ENCODE results near the gene MAPRE3.

The MAPRE3 gene

DNA sequence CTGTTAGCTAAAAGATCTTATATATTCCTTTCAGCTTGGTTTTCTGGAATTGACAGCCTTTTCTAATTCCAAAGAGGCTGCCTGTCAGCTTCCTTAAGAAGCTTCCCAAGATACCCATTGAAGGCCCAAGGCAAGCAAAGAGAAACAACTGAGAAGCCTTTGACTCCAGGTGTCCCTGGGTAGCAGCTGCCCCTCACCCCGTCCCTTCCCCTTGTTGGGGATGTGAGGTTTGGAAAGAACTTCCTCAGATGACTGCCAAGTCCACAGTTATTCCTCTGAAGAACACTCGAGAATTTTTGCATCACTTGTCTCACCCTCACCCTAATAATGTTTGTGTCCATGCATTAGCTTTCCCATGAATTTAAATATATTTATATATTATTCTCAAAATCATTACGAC, 13.3 kb downstream of the MAPRE3 start:
- no peak for DNase-seq (ENCODE audit: low read depth)

DNA sequence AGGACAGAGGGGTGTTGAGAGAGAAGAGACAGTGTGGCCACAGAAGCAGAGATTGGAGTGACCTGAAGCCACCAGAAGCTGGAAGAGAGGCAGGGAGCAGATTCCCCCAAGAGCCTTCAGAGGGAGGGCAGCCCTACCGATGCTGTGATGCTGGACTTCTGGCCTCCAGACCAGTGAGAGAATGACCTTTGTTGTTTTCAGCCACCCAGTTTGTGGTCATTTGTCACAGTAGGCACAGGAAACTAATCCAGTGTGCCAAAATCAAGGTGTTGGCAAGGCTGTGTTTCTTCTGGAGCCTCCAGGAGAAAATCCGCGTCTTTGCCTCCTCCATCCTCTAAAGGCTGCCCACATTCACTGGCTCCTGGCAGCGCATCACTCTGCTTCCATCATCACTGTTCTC, 15.4 kb downstream of the MAPRE3 start:
- DNase-seq (ENCODE audit: low read depth) = no peak

DNA sequence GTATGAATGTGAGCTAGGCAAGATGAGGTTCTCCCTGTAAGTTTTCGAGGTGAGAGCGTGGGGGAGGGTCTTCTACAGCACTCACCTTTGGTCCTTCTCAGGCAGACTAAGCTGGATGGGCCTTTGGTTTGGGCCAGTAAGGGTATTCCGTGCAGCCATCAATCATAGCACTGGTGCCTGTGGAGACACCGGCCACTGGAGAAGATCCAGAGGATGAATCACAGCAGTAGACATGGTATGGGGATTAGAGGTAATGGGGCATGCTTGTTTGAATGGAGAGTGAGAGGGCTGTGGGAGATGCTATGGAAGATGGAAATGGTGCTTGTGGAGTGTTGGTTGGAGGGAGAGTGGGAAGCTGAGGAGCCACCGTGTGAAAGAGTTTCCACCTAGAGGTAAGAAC, 16.1 kb downstream of the MAPRE3 start:
- DNase-seq (ENCODE audit: low read depth) = peak; percentile 12

DNA sequence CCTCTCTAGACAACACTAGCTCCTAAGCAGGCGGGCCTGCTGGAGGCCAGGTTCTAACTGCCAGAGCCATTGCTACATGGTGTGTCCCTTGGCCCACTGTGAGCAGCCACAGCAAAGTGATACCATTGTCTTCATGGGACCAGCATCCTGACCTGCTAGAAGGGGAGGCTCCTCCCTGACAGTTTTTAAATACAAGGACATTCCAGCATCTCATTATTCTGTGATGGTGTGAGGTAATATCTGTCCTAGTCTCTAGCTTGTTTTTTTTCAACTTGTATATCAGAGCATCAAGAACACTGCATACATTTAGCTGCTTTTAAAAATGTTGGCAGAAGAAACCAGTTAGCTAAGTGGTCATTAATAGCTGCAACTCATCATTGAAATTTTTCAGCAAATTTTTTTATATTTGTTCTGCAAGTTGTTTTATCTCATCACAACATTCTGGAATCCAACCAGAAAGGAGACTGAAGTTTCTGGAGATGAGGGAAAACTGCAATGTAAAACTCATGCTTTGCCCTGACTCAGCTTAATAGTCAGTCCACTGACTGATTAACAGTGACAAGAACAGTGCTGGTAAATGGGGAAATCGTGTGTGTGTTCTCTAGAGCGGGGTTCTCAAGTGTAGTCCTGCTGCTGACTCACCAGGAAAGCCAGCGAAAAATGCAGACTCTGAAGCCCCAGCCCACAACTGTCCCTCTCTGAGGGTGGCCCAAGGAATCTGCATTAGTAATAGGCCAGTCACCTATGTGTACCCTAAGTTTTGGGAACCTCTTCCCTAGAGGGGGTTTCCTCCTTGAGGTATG, 17.8 kb downstream of the MAPRE3 start:
- peak; percentile 92 for DNase-seq (ENCODE audit: low read depth)

DNA sequence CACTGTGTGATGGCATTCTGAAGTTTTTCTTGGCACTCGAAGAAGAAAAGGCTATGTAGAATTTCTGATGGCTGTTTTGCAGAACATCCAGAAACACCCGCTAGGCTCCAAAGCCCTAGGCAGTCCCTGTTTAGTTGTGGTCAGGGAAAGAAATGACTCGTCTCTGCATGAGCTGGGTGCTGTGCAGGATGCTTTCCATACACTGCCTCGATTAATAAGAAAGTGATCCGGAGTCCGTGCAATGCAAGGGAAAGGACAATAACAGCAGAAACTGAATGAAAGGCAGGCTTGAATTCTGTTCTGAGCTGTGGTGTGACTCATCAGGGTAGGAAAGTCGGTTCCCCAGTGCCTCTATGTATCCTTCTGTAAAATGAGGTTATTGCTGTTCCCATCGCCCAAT, 18.7 kb downstream of the MAPRE3 start:
- DNase-seq (ENCODE audit: low read depth) = peak; percentile 64

DNA sequence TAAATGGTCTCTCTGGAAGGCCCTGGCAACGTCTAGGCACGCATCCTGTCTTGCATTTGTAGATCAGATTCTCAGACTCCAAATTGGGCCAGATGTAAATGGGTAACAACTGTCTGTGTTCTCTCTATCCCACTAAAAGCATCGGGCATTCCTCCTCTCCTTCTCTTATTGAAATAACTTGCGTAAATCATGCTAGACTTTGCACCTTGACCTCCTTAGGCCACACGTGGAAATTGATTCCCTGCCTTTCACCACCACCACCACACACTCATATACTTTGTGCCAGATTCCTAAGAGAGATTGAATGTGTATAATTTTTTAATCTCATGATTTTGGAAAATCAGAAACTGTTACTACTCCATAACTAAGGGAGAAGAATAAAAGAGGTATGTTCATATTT, 21.3 kb downstream of the MAPRE3 start:
- DNase-seq (ENCODE audit: low read depth) = no peak

DNA sequence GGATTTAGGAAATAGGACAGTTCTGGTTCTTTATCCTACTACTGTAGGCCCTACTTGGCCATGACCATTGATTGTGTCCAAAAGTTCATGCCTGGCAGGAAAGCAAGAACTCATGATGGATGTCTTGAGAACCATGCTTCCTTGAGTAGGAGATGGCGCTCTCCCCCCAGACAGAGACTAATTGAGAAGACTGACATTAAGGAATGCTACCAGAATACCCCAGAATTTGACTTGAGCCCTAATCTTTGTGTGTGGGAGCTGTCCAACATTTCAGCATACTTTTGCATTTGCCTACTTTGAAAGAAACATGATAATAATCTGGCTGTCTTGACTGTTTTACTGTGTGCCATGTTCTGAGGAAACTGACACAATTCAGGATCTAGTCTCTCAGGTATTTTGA, 23.3 kb downstream of the MAPRE3 start:
- DNase-seq (ENCODE audit: low read depth) = peak; percentile 36

DNA sequence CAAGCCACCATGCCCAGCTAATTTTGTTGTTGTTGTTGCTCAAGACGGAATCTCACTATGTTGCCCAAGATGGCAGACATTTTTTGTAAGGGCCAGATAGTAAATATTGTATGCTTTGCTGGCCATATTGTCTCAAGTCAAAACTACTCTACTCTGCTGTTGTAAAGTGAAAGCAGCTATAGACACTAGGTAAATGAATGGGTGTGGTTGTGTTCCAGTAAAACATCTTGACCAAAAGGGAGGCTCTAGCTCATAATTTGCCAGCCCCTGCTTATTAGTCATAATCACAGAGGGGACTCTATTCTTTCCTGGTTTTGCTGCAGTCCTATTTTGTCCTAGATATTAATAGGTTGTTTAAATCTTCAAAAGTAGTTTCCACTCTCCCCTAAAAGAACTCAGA, 24.5 kb downstream of the MAPRE3 start:
- DNase-seq (ENCODE audit: low read depth) = no peak

DNA sequence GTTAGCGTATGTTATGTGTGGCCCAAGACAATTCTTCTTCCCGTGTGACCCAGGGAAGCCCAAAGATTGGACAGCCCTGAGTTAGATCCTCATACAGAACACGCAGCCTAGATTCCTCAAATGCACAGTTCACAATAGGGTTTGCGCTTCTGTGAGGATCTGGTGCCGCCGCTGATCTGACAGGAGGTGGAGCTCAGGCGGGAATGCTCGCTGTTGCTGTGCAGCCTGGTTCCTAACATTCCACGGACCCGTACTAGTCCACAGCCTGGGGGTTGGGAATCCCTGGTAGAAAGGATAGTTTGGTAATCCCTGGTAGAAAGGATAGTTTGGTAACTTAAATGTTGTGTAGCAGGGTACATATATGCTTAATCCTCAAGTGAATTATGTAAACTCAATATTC, 27.0 kb downstream of the MAPRE3 start:
- no peak for DNase-seq (ENCODE audit: low read depth)

DNA sequence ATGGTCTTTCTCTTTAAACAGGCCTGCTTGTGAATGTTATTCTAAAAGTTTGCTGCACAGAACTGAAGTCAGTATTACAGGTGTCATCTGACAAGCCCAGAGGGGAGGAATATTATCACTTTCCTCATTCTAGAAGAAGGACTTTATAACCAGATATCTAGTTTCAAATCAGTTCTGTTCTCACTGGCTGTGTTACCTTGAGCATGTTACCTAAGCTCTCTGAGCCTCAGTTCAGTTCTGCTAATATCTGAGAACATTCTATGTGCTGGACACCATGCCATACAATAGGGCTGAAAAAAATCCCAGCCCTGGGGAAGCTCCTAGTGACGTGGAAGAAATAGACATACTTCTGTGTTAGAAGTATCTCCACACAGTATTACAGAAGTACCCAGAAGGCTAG, 27.9 kb downstream of the MAPRE3 start:
- no peak for DNase-seq (ENCODE audit: low read depth)

DNA sequence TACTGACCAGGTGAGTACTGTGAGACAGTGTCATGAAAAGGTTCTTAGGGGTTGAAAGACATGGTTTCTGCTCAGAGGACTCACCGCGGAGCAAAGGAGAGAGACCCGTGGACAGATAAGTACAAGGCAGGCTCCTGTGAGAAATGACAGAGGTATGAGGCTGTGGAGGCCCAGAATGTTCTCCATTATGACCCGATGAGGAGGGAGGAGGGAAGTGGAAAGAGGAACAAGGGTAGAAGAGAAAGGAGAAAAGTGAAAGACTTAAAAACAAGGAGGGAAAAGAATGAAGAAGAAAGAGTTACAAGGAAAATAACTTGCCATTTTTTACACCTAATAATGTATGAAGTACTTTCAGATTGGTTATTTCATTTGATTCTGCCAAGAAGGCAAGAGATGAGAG, 29.8 kb downstream of the MAPRE3 start:
- DNase-seq (ENCODE audit: low read depth) = no peak

DNA sequence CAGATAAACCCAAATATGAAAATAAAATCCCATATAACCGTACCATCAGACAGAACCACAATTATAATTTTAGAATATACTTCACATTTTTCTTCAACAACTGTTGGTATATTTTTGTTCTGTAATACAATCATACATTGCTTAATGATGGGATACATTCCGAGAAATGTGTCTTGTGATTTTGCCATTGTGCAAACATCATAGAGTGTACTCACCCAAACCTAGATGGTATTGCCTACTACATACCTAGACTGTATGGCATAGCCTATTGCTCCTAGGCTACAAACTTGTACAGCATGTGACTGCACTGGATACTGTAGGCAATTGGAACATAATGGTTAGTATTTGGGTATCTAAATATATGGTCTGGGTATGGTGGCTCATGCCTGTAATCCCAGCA, 30.6 kb downstream of the MAPRE3 start:
- DNase-seq (ENCODE audit: low read depth) = no peak

DNA sequence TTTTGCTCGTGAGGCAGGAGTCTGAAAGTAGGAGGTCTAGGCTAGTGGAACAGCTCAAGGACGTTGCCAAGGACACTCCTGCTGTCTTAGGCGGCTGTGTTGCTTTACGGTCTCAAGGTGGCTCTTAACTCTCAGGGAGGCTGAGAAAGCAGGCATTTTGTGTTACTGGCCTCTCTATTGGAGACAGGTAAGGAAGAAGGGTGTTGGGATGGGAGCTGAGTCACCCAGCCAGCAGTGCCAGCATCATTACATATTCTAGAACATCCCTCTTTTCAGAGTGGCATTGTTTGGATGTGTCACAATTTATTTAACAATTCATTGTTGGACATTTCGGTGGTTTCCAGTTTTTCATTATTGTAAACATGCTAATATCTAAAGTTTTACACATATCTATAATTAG, 31.5 kb downstream of the MAPRE3 start:
- DNase-seq (ENCODE audit: low read depth) = no peak

DNA sequence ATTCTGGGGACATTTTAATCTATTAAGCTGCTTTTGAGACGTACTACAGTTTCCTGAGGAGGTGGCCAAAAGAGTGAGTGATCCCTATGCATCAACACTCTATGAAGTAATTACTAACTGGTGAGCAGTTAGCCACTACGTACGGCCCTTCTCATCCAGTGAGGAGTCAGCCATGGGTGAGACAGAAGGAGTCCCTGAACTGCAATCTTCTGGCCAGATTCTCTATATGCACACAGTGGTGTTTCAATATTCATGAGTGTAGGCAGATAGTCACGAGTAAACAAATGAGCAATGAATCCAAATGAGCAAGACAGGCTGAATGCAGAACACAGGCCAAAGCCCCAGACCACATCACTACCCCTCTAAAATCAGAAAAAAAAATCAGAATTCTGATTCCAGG, 32.6 kb downstream of the MAPRE3 start:
- no peak for DNase-seq (ENCODE audit: low read depth)

DNA sequence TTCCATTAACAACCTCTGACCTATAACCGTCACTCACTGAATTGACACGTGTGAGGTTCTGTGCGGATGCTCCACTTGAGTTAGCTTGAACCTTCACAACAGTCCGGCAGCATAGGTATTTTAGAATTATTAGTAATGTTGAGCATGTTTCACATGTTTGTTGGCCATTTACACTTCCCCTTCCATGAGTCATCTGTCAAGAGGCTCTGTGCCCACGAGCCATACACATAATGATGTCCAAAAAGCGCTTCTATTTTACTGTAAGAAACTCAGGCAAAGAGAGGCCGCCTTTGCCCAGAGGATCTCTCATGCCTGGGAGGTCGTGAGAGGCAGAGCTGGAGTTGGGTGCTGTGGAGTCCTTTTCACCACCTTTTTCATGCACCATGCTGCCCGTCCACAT, 33.4 kb downstream of the MAPRE3 start:
- DNase-seq (ENCODE audit: low read depth) = peak; percentile 57

DNA sequence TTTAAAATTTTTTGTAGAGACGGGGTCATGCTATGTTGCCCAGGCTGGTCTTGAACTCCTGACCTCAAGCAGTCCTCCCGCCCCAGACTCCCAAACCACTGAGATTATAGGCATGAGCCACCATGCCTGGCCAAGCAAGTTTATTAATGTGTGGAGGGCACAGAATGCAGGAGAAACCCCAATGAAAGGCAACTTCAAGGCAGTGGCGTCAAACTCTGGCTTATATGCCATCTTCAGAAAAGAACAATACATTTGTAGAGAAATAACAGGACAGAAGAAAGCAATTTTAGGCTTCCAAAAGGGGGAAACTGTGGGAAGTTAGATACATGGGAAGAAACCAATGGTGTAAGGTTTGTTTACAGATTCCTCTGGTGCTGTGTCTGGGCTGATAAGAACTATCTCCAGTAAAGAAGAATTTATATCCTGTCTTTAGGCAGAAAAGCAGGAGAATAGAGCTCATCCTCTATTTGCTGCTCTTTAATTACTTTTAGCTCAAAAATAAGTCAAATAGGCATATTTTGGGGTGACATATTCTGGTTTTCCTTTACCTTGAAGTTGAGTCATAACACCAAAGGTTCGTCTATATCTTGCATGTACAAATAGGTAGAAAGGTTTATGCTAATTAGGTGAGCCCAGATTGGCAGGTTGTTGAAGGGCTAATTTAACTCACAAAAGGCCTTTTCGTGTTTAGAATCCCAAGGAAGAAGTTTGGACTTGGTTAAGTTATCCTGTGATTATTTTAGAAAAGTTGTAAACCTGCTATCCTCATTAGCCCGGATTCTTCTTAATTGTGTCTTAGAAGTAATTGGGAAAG, 36.4 kb downstream of the MAPRE3 start:
- no peak for DNase-seq (ENCODE audit: low read depth)

DNA sequence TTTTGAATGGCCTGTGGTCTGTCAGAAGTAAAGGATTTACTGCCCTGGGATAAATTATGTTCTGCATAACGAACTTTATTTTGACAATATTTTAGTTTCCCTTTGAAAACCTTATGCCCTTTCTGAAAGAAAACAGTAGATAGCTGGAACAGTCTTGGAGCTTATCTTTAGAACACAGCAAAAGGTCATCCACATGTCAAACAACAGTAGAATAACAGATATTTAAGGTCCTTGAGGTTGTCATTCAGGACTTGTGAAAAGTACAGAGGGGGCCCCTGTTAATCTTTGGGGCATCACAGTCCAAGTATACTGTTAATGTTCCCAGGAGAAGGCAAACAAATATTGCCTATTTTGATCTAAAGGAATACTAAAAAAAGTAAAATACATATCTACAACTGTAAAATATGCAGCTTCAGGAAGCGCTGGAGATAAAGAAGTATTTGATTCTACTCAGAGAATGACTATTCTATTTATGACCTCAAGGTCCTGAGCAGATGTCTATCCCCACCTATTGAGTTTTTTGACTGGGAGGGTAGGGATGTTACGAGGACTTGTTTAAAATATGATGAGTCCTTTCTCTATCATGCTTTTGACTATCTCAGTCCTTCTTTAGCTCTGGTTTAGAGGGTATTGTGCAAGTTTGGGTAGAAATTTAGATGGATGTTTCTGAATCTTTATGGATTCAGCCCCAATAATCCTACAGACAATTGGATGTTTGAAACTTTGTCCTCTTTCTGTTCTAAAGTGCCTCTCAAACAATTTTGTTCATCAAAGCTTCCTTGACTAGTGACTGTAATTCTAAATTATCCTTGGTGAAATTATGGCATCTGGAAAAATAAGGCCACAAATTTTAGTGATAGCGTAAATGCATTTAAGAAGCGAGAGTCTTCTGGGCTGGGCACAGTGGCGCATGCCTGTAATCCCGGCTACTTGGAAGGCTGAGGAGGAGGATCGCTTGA, 37.3 kb downstream of the MAPRE3 start:
- DNase-seq (ENCODE audit: low read depth) = no peak

DNA sequence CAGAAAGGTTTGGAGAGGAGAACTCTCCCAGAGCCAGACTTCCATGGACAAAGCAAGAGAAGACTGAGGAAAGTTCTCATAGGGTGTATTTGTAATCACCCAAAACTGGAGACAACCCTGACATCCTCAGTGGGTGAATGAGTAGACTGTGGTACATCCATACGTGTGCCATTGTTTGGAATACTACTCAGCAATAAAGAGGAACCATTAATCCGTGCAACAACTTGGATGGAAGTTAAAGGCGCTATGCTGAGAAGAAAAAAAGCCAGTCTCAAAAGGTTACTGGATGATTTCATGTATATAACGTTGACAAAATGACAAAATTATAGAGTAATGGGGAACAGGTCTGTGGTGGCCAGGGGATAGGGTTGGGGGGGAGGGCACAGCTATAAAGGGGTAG, 38.2 kb downstream of the MAPRE3 start:
- no peak for DNase-seq (ENCODE audit: low read depth)

DNA sequence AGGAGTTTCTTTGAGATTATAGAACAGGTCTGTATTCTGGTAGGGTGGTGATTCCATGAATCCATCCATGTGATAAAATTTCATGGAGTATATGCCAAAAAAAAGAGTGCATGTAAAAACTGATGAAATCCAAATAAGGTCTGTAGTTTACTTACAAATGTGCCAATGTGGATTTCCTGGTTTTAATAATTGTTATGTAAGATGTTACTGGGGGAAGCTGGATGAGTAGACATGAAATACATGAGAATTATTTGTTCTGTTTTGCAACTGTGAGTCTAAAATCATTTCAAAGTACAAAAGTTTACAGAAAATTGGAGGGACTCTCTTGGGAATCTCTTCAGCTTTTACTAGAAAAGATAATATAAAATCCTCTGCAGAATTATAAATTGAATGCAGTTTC, 38.6 kb downstream of the MAPRE3 start:
- no peak for DNase-seq (ENCODE audit: low read depth)

DNA sequence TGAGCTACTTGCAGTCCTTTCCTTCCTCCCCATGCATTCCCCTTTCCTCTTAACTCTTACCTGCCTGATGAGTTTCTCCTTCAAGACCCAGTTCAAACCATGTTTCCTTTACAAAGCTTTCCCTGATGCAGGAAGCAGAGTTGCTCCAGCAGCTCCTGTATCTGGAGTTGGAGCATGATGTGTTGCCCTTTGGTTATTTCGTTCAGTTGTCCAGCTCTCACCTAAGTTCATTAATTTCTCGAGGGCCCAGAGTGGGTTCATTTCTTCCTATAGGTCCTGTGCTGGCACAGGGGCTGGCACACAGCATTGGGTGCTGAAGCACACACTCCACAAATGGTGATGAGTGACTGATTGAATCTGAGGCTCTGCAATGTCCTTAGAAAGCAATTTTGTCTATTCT, 39.3 kb downstream of the MAPRE3 start:
- DNase-seq (ENCODE audit: low read depth) = no peak

DNA sequence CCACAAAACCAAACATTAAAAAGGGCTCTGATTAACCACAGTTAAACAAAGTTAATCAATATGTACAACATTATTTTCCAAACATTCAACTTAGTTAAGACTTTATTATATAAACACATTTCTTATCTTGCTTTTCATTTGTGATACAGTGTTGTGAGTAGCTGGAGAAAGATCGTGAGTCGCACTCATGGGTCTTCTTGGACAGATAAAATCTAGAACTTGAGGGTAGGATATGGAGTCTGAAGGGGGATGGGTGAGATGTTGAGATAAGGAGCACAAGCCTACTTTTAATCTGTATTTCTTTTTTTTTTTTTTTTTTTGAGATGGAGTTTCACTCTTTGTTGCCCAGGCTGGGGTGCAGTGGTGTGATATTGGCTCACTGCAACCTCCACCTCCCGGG, 39.7 kb downstream of the MAPRE3 start:
- peak; percentile 46 for DNase-seq (ENCODE audit: low read depth)

DNA sequence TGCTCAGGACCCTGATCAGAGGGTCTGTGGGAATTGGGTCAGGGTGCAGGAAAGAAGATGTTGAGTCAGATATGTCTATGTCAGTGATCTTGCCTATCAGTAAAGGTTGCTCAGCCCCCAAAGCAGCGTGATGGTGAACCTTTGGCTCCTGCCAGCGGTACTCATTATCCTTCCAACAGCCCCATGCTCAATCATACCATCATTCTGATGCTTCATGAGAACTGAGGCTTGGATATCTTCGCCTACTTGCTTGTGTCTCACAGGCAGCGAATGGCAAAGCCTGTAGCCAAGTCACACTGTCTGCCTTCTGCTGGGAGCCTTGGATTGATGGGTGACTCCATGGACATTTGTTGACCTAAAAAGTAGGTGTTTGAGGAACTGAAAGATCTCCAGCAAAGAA, 43.3 kb downstream of the MAPRE3 start:
- no peak for DNase-seq (ENCODE audit: low read depth)
